HG02588 (cell line): ENCODE measurements around the gene IQCF6.
"Not testable (repeated sequence)": the region's sequence is repeated elsewhere in the genome, so short reads cannot be mapped to it uniquely, and the experiment has no call there.

Experiments
- ATAC-seq: cut with Tn5 transposase; IDR thresholded peaks from one replicate; pipeline ENCODE4 v1.9.1; 2021; ENCODE audit warnings: mild to moderate bottlenecking, moderate library complexity; ENCODE audit not compliant: unreplicated experiment

IQCF6 gene

DNA sequence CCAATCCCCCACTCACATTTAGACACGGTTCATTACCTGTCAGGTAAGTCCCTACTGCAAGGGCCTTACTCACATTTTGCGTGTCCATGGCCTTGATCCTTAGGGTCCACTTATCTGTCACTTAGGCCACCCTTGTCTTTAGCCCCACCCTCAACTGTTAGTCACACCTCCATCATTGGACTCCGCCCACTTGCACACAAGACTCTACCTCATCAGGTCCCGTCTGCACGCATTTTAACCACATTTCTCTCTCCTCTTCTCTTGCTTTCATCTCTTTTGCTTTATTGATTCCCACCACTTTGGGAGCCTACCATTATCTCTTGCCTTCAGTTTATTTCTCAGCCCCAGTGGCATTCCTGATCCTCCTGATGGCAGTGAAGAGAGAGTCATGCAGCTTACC, at the start of gene IQCF6:
Gene IQCF6 (minus strand): TSS at position 101 of the 400 bp plus-strand sequence. CDS start 13 bp downstream, at position 88.
- no peak for ATAC-seq

DNA sequence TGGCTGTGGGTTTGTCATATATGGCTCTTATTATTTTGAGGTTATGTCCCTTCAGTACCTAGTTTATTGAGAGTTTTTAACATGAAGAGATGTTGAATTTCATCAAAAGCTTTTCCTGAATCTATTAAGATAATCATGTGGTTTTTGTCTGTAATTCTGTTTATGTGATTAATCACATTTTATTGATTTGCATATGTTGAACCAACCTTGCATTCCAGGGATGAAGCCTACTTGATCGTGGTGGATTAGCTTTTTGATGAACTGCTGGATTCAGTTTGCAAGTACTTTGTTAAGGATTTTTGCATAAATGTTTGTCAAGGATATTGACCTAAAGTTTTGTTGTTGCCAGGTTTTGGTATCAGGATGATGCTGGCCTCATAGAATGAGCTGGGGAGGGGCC, 49.3 kb upstream of the IQCF6 start:
- no peak for ATAC-seq

DNA sequence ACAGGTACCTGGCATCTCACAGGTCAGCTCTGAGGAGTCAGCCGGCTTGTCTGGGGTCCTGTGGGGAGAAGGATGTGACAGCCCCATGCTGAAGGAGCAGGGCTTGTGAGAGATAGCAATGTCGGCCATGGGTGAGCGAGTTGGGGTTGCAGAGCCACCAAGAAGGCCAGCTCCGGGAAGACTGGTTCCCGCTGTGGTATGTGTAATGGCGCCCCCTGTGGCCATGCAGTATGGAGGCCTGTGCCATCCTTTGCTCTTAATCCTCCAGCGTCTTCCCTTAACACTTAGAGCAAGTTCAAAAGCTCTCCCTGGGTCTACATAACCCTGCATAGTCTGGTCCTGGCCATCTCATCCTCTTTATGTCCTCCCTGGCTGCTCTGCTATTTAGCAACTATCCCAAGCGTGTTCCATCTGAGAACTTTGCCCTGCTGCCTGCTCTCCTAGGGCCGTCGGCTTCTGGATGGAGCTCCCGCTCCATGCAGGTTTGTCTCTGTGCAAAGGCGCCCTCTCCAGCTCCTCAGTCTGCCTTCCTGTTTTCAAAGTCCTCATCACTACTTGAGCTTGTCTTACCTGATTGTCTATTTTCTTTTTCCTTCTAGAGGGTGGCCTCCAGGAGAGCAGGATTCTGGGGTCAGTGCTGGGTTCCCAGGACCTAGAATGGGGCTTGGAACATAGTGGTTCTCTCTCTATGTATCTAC, 40.8 kb upstream of the IQCF6 start:
- ATAC-seq = no peak

DNA sequence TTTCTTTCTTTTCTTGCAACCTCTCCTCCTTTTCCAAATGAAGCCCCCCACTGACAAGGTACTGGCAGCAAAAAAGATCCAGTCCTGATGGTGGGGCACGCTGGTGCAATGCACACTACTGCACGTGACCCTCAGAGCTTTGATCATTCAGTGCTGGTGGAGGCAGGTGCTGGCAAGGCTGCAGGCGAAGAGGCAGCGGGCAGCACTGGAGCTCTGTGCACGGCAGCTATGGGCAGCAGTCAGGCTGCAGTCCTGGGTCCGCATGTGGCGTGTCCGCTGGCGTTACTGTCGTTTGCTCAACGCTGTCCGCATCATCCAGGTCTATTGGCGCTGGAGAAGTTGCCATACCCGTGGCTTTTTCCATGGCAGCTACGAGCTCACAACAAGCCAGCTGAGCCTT, 40.1 kb upstream of the IQCF6 start:
- ATAC-seq = no peak

DNA sequence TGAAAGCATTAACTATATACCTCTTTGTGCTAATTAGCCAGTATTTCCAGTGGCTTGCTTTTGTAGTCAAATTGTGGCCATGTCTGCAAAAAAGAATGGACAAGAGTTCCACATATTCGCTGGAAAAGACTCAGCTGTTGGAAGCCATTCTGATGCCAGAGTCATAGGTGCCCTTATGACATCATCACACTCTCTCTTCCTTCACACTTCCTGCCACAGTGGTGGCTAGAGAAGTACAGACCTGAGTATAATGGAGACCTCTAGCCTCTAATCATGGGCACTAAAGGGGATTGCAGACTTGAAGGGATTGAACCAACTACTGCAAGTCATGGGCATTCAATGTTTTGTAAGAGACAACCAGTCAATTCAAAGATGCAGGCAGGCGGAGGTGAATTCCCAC, 38.3 kb upstream of the IQCF6 start:
- no peak for ATAC-seq

GRCh38 chr3:51816723-51817122, 37.7 kb upstream of the IQCF6 start:
- no peak for ATAC-seq

- ATAC-seq = no peak
Measured at GRCh38 chr3:51815614-51816013, 36.6 kb upstream of the IQCF6 start.

- ATAC-seq = no peak
Measured at GRCh38 chr3:51814034-51814433, 35.0 kb upstream of the IQCF6 start.

- no peak for ATAC-seq
Measured at GRCh38 chr3:51813539-51813938, 34.5 kb upstream of the IQCF6 start.

- no peak for ATAC-seq
Measured at GRCh38 chr3:51808934-51809333, 29.9 kb upstream of the IQCF6 start.

DNA sequence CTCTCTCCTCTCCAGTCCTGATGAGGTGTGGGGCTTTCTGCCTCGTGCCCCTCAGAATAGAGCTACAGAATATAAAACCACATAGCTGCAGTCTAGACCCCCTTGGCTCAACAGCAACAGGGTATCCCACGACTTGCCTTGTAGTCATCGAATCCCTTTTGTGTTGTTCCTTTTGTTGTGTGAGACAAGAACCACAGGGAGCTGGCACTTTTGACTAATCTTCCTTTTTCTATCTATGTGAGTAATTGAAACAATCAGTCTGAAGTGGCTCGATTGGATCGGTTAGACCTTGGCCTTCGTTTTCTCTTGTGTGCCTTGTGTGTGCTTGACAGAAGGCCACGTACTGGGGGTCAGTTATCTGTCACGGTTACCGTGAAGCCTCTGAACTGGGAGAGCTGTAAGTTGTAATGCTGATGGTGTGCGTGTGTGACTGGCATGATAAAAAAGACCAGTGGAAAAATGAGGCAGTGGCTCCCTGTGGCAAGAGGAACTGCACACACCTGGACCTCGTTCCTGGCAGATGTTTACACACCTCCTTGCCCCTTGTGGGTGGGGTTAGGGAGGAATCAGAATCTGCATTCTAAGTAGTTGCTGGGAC, 23.2 kb upstream of the IQCF6 start:
- ATAC-seq = no peak

GRCh38 chr3:51800750-51801125, 21.7 kb upstream of the IQCF6 start:
- no peak for ATAC-seq

DNA sequence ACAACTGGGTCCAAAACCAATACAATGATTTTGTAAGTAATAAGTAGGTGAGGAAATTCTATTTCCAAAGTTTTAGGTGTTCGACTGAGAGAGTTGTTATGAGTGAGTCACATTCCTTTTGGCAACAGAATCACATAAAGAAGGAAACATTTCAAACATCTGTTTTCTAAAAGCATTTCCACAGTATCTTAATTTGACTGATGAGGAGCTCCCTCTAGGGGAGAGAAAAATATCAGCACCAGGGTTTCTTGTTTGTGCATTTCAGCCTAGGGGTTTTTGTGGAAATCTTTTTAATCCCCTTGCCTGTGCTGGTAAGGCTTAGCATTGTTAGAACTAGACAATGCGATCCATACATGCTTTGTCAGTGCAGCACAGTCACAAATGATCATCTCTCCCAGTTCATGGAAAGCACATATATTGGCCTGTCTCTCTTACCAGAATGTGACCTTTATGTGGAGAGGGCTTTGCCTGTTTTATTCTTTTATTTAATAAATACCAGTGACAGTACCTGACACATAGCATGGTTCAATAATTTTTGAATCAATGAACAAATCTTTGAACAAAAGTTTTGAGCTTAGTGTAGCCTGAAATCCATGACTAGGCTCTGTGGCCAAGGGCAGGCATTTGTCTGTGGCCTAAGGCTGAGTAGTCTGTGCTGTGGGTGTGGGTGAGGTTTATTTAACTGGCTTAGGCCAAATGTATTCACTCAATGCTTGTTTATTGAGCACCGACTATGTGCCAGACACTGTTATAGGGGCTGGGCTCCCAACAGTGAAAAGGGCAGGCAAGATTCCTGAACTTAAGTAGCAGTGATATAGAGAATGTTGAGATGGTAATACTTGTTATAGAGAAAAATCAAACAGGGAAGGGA, 21.1 kb upstream of the IQCF6 start:
- no peak for ATAC-seq

DNA sequence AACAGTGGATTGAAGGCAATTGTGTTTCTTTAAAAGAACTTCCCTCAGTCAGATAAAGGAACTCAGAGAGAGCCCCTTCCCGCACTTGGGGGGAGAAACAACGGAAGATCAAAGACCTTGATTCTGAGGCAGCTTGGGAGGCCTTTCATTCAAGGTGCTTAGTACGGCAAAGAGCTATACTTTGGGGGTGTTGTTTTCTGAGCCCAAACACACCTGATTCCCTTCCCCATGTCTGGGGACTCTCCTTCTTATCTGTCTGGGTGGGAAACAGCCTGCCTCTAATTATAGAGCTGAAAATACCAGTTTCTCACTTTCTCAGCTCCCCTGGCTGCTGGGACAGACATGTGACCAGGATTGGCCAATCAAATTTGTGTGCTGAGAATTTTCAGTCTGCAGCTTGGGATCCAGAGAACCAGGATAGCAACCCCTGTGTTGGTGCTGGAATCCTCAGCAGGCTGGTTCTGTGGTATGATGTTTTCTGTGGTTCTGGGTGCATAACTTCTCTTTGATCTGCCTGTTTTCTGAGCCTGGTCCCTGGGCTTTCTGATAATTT, 19.4 kb upstream of the IQCF6 start:
- no peak for ATAC-seq

DNA sequence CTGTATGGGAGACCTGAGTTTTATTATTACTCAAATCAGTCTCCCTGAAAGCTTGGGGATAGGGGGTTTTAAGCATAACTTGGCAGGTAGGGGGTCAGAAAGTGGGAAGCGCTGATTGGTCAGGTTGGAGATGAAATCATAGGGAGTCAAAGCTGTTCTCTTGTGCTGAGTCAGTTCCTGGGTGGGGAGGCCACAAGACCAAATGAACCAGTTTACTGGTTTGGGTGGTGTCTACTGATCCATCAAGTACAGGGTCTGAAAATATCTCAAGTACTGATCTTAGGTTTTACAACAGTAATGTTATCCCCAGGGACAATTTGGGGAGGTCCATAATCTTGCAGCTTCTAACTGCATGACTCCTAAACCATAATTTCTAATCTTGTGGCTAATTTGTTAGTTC, 17.8 kb upstream of the IQCF6 start:
- ATAC-seq = no peak

DNA sequence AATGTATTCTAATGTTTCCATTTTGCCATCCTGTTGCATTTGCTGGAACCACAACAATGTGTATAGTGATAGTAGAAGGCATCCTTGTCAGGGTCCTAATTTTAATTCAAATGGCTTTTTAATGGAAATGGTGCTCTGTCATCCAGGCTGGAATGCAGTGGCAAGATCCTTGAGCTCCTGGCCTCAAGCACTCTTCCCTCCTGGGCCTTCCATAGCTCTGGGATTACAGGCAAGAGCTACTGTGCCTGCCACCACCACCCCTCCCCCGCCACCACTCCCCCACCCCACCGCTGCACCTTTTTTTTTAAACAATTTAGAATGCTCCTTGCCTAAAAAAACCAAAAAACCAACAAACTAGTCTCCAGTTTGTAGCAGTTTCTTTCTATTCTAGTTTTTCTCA, 15.2 kb upstream of the IQCF6 start:
- ATAC-seq = no peak

- no peak for ATAC-seq
Measured at GRCh38 chr3:51792206-51792605, 13.2 kb upstream of the IQCF6 start.

GRCh38 chr3:51789437-51789836, 10.4 kb upstream of the IQCF6 start:
- ATAC-seq = no peak

- ATAC-seq = not testable (repeated sequence)
Measured at GRCh38 chr3:51787576-51787975, 8.5 kb upstream of the IQCF6 start.

GRCh38 chr3:51786267-51786666, 7.2 kb upstream of the IQCF6 start:
- no peak for ATAC-seq

GRCh38 chr3:51778554-51778953, 483 bp downstream of the IQCF6 start:
- no peak for ATAC-seq

DNA sequence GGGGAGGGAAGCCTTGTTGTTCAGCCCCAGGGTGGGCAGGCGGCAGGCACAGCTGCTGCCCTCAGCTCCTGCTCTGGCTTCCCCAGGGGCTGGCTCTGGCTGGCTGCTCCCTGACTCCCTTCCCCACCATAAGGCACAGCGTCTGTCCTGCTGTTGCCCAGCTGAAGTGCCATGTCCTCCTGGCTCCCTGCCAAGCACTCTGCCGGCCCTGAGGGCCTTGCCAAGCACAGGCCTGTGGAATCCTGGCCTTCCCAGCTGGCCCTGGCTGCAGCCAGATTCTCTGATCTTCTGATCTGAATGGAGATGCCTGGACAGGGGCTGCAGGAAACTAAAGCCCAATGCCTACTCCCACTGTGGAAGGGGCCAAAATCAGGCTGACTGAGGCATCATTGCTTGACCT, 1.1 kb downstream of the IQCF6 start:
- ATAC-seq = no peak
